ENCODE measurements around the gene ATP2C1.
"Not testable (repeated sequence)": the region's sequence is repeated elsewhere in the genome, so short reads cannot be mapped to it uniquely, and the experiment has no call there.

ATP2C1 gene

GRCh38 chr3:130893376-130894129, at the start of gene ATP2C1:
Gene ATP2C1, plus strand, starts transcription at chr3:130894084. Its CDS starts 686 bp downstream, at chr3:130894770.
- peak; percentile 87 for DNase-seq

GRCh38 chr3:130844462-130844861, 49.4 kb upstream of the ATP2C1 start:
- DNase-seq, result no peak

- no peak for DNase-seq
Measured at GRCh38 chr3:130846181-130846580, 47.7 kb upstream of the ATP2C1 start.

- DNase-seq, result no peak
Measured at GRCh38 chr3:130849091-130849552, 44.8 kb upstream of the ATP2C1 start.

- DNase-seq, result peak; percentile 17 to 56
Measured at GRCh38 chr3:130850044-130850797, 43.7 kb upstream of the ATP2C1 start.

- no peak for DNase-seq
Measured at GRCh38 chr3:130850843-130851242, 43.0 kb upstream of the ATP2C1 start.

- DNase-seq, result no peak
Measured at GRCh38 chr3:130851277-130851676, 42.6 kb upstream of the ATP2C1 start.

GRCh38 chr3:130853581-130853980, 40.3 kb upstream of the ATP2C1 start:
- DNase-seq, result no peak

GRCh38 chr3:130854208-130854864, 39.5 kb upstream of the ATP2C1 start:
- no peak for DNase-seq

GRCh38 chr3:130857336-130858026, 36.4 kb upstream of the ATP2C1 start:
- DNase-seq, result no peak

GRCh38 chr3:130862130-130862529, 31.8 kb upstream of the ATP2C1 start:
- DNase-seq, result not testable (repeated sequence)

- DNase-seq, result no peak
Measured at GRCh38 chr3:130865489-130865888, 28.4 kb upstream of the ATP2C1 start.

- DNase-seq, result no peak
Measured at GRCh38 chr3:130866327-130866726, 27.6 kb upstream of the ATP2C1 start.

GRCh38 chr3:130870423-130870822, 23.5 kb upstream of the ATP2C1 start:
- DNase-seq, result no peak

GRCh38 chr3:130876594-130876993, 17.3 kb upstream of the ATP2C1 start:
- DNase-seq, result no peak

- DNase-seq, result no peak
Measured at GRCh38 chr3:130878464-130878863, 15.4 kb upstream of the ATP2C1 start.

GRCh38 chr3:130889416-130889946, 4.4 kb upstream of the ATP2C1 start:
- no peak for DNase-seq

- peak; percentile 32 to 65 for DNase-seq
Measured at GRCh38 chr3:130892759-130893375, 1.0 kb upstream of the ATP2C1 start.

GRCh38 chr3:130894130-130894985, 474 bp downstream of the ATP2C1 start:
- peak; percentile 30 to 31 for DNase-seq

- no peak for DNase-seq
Measured at GRCh38 chr3:130894986-130895280, 1.0 kb downstream of the ATP2C1 start.
